SU-DHL-6 (cell line): ENCODE results near the gene GAD2.

Experiments used
- H2AFZ ChIP-seq: fragments of 200-600 bp; sonication (generic); 2 replicates; pipeline ENCODE4 v1.6.1; 2014; ENCODE audit warnings: low read depth, mild to moderate bottlenecking, moderate library complexity, mixed read lengths, antibody characterized with exemption, low read length; ENCODE audit not compliant: severe bottlenecking
- H3F3A ChIP-seq: fragments of 200-600 bp; shearing (Covaris generic); 2 replicates; pipeline ENCODE4 v1.6.0; 2016; ENCODE audit warnings: antibody characterized with exemption, mild to moderate bottlenecking; ENCODE audit not compliant: insufficient read depth
- H3K27ac ChIP-seq: fragments of 200-600 bp; sonication (generic); 2 replicates; pipeline ENCODE4 v1.5.1; 2016; ENCODE audit warnings: low read depth, mild to moderate bottlenecking, low read length, moderate library complexity, mixed read lengths
- H3K27me3 ChIP-seq: fragments of 200-600 bp; sonication (generic), shearing (Covaris generic); 2 replicates; pipeline ENCODE4 v1.6.0; 2014; ENCODE audit warnings: mild to moderate bottlenecking, low read length
- H3K36me3 ChIP-seq: fragments of 200-600 bp; sonication (generic); 2 replicates; pipeline ENCODE4 v1.6.1; 2014; ENCODE audit warnings: mild to moderate bottlenecking, low read length, mixed read lengths
- H3K4me2 ChIP-seq: fragments of 300-600, 200-600 bp; shearing (Covaris generic), sonication (generic); 2 replicates; pipeline ENCODE4 v1.6.0; 2014; ENCODE audit warnings: low read length, low read depth, mild to moderate bottlenecking; ENCODE audit not compliant: poor library complexity, severe bottlenecking
- H3K4me3 ChIP-seq: fragments of 200-600 bp; sonication (generic); 2 replicates; pipeline ENCODE4 v1.5.1; 2014; ENCODE audit warnings: antibody characterized with exemption, low read length, mild to moderate bottlenecking, mixed read lengths; ENCODE audit not compliant: insufficient read depth, poor library complexity, severe bottlenecking
- H3K79me2 ChIP-seq: fragments of 200-600 bp; sonication (generic); 2 replicates; pipeline ENCODE4 v1.6.1; 2014; ENCODE audit warnings: mild to moderate bottlenecking, low read length, moderate library complexity; ENCODE audit not compliant: insufficient read depth
- H3K9ac ChIP-seq: fragments of 200-600 bp; sonication (generic); 2 replicates; pipeline ENCODE4 v1.7.0; 2014; ENCODE audit warnings: mild to moderate bottlenecking, low read length
- H3K9me2 ChIP-seq: fragments of 200-600 bp; sonication (generic); replicated peaks from 2 replicates; pipeline ENCODE4 v1.6.1; 2014; ENCODE audit warnings: low read length; ENCODE audit not compliant: insufficient read depth
- H3K9me3 ChIP-seq: fragments of 200-600 bp; sonication (generic); 2 replicates; pipeline ENCODE4 v1.6.1; 2014; ENCODE audit warnings: low read length, mixed read lengths; ENCODE audit not compliant: insufficient read depth
- H4K20me1 ChIP-seq: fragments of 200-600 bp; sonication (generic); 2 replicates; pipeline ENCODE4 v1.6.1; 2014; ENCODE audit warnings: low read depth, mild to moderate bottlenecking, antibody characterized with exemption, low read length, moderate library complexity, mixed read lengths
- EZH2phosphoT487 ChIP-seq: fragments of 200-600 bp; sonication (generic), shearing (Covaris generic); conservative IDR thresholded peaks from 2 replicates; pipeline ENCODE4 v1.6.1; 2018; ENCODE audit warnings: mild to moderate bottlenecking, antibody characterized with exemption, low read length, moderate library complexity, mixed read lengths
- TF ChIP-seq, protein P1 (sequence below): fragments of 200-600 bp; sonication (generic); IDR thresholded peaks from one replicate; pipeline ENCODE4 v1.5.1; 2017; ENCODE audit warnings: antibody characterized with exemption, mild to moderate bottlenecking, low read length, moderate library complexity; ENCODE audit not compliant: insufficient read depth, poor library complexity, severe bottlenecking

GAD2 gene

DNA sequence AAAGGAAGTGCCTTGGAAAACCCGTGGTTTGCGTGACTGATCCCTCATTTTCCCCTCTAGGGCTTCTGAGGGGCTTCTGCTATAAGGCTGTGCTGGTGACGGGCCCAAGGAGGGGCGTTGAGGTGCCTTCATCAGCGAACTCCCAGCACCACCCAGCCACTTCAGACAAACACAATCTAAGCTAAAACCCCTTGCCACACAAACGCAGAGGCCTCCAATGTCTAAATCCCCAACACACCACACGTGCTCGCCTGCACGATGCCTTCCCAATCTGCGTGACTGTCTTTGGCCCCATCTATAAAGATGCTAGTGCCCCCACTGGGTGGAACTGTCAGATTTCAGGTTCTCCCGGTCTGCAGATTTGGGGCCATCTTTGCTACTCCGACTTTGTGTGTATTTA is 4.1 kb upstream of the GAD2 start:
- H3K27me3 ChIP-seq = no peaks in the 10 kb centered on the region
- H3K4me3 ChIP-seq = no peak overlapping the region
- no peaks in the 10 kb centered on the region for H3K9me2 ChIP-seq

DNA sequence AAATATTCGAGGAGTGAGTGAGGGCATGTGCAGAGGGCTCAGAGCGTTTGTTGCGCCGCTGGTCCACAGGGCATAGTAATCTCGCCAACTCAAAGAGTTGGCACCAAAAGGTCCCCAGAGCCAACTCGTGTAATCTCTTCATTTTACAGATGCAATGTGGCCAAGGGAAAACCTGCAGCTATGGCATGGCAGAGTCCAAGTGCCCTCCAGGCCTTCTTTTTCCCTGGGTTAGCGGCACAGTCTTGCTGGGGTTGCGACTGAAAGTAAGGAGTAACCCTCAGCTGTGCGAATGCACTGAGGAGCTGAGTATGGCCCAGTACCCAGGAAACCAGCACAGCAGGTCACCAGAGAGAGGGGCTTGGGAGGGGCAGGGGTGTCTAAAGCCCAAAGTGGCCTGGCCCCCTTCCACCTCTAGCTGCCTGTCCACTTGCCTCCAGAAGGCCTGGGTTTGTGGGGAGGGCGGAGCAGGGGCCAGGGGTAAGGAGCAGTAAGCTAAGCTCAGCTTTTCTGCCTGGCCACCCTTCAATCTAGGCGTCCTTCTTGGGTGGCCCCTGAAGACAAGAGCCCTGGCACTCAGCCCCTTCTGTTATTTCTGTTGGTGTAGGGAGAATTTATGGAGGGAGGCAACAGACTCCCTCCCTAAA is 3.3 kb upstream of the GAD2 start:
- Histone ChIP-seq H3K79me2 (no peaks in the 10 kb centered on the region), H3F3A (no peaks in the 10 kb centered on the region), H3K4me3 (no peak overlapping the region), H3K9me2 (no peaks in the 10 kb centered on the region), H3K9ac (no peak overlapping the region), H3K27ac (no peak overlapping the region), H4K20me1 (no peaks in the 10 kb centered on the region), H3K36me3 (no peaks in the 10 kb centered on the region), H3K4me2 (no peak overlapping the region), H3K27me3 (no peaks in the 10 kb centered on the region), H3K9me3 (no peaks in the 10 kb centered on the region), H2AFZ (no peak overlapping the region)
- TF ChIP-seq EZH2phosphoT487 = no peak
- TF ChIP-seq, protein P1, sequence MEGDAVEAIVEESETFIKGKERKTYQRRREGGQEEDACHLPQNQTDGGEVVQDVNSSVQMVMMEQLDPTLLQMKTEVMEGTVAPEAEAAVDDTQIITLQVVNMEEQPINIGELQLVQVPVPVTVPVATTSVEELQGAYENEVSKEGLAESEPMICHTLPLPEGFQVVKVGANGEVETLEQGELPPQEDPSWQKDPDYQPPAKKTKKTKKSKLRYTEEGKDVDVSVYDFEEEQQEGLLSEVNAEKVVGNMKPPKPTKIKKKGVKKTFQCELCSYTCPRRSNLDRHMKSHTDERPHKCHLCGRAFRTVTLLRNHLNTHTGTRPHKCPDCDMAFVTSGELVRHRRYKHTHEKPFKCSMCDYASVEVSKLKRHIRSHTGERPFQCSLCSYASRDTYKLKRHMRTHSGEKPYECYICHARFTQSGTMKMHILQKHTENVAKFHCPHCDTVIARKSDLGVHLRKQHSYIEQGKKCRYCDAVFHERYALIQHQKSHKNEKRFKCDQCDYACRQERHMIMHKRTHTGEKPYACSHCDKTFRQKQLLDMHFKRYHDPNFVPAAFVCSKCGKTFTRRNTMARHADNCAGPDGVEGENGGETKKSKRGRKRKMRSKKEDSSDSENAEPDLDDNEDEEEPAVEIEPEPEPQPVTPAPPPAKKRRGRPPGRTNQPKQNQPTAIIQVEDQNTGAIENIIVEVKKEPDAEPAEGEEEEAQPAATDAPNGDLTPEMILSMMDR = no peak

More for the DNA sequence above, 4.1 kb upstream of the GAD2 start:
- no peak overlapping the region for H3K9ac ChIP-seq
- H3K9me3 ChIP-seq = no peaks in the 10 kb centered on the region
- TF ChIP-seq EZH2phosphoT487 = no peak
- TF ChIP-seq, protein P1 = no peak
- H3F3A ChIP-seq = no peaks in the 10 kb centered on the region
- H4K20me1 ChIP-seq = no peaks in the 10 kb centered on the region
- H3K36me3 ChIP-seq = no peaks in the 10 kb centered on the region
- no peak overlapping the region for H3K27ac ChIP-seq
- H2AFZ ChIP-seq = no peak overlapping the region
- no peaks in the 10 kb centered on the region for H3K79me2 ChIP-seq
- H3K4me2 ChIP-seq = no peak overlapping the region

DNA sequence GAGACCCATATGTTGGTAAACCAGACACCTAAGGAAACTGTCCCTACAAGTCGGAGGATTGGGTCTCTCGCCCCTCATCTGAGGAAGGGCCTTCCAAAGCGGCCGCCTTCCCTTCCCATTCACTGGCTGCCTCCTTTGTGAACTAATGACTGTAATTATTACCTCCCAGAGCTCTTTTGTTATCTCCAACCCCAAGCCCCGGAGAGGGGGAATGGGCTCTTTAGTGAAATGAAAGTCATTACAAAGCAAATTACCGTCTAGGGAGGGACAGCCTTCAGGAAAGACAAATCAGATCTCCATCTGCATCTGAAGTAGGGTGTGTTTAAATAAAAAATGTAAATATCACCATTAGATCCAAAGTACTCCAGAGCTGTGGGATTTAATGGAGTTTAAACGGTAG is 2.6 kb upstream of the GAD2 start:
- Histone ChIP-seq H2AFZ (no peak overlapping the region), H3K4me3 (no peak overlapping the region), H4K20me1 (no peaks in the 10 kb centered on the region), H3K79me2 (no peaks in the 10 kb centered on the region), H3K36me3 (no peaks in the 10 kb centered on the region), H3F3A (no peaks in the 10 kb centered on the region), H3K9me3 (no peaks in the 10 kb centered on the region), H3K27me3 (no peaks in the 10 kb centered on the region), H3K9ac (no peak overlapping the region), H3K27ac (no peak overlapping the region), H3K9me2 (no peaks in the 10 kb centered on the region), H3K4me2 (no peak overlapping the region)
- TF ChIP-seq EZH2phosphoT487 = no peak
- TF ChIP-seq, protein P1 = no peak
